ENCODE data around the gene GABRA5. TPM values are rescaled to one million over a fixed set of nuclear protein-coding genes. Genes with fewer than 3 reads are reported as not detected.

Gene GABRA5
- total RNA-seq, 1 experiment from 2014 or later: 4.9 TPM

GRCh38 chr15:26934848-26935247 lies 68.0 kb downstream of the GABRA5 start:
- no peaks in the 10 kb centered on the region for H3K79me1 ChIP-seq (ENCODE audit: insufficient read depth, low read depth, low read length, poor library complexity, severe bottlenecking)
- no peak overlapping the region for H3K14ac ChIP-seq (ENCODE audit: insufficient read depth, low read length)
- no peaks in the 10 kb centered on the region for H3K4me1 ChIP-seq (ENCODE audit: insufficient read depth, low read length)
- H4K5ac ChIP-seq (ENCODE audit: insufficient read length, low read depth, low read length): no peak overlapping the region
- H3K27ac ChIP-seq (ENCODE audit: insufficient read length, low read depth, low read length): no peak overlapping the region
- no peak overlapping the region for H3K18ac ChIP-seq (ENCODE audit: insufficient read length, low read depth, low read length)
- no peak overlapping the region for H4K8ac ChIP-seq (replicated peaks; ENCODE audit: insufficient read length, low read depth, low read length)
- H3K23me2 ChIP-seq (ENCODE audit: insufficient read length, low read depth, low read length, poor library complexity, severe bottlenecking): no peaks in the 10 kb centered on the region
- peaks cover 1% of the 10 kb centered on the region; the same call in 1 of the 2 replicates for H3K27me3 Mint-ChIP-seq (ENCODE audit: low read depth)
- no peaks in the 10 kb centered on the region for H3K9me3 ChIP-seq (ENCODE audit: control insufficient read depth, low read depth, low read length)
- no peaks in the 10 kb centered on the region; a peak in 2 of 7 replicates for H3K36me3 Mint-ChIP-seq (ENCODE audit: insufficient read depth in 1 of 3, low read depth in 3 of 3)
- no peak overlapping the region for H3K56ac ChIP-seq (ENCODE audit: insufficient read length, low read depth, low read length)
- no peak overlapping the region for H3K9ac ChIP-seq (ENCODE audit: extremely low read depth, insufficient read length, low read length)
- H2BK20ac ChIP-seq (ENCODE audit: low read depth, low read length, poor library complexity, severe bottlenecking): no peak overlapping the region
- H3K9me3 Mint-ChIP-seq: no peaks in the 10 kb centered on the region
- H3K4me1 Mint-ChIP-seq: peaks cover 0 to under 1% of the 10 kb centered on the region in 2 experiments; a peak in 1 of 4 replicates
- H3K4ac ChIP-seq (ENCODE audit: low read depth, low read length): no peak overlapping the region
- WGBS (ENCODE audit: extremely low coverage, insufficient read length, low lambda C conversion rate): no CpG with 5 or more reads among the region's 6 CpGs
- no peak overlapping the region for H2AFZ ChIP-seq (ENCODE audit: low read length)
- no peak overlapping the region for H3K23ac ChIP-seq (ENCODE audit: insufficient read length, low read depth, low read length)
- no peak for DNase-seq
- no peak overlapping the region for H2BK15ac ChIP-seq (ENCODE audit: low read depth, low read length)
- no peaks in the 10 kb centered on the region for H3K79me2 ChIP-seq (ENCODE audit: insufficient read depth, low read length)
- H2BK120ac ChIP-seq (ENCODE audit: low read depth, low read length, poor library complexity, severe bottlenecking): no peak overlapping the region
- H3K4me3 Mint-ChIP-seq: no peak overlapping the region
- H3K4me2 ChIP-seq (ENCODE audit: insufficient read depth, insufficient read length, low read length): no peak overlapping the region
- no peak overlapping the region for H2AK5ac ChIP-seq (ENCODE audit: insufficient read length, low read length)
- H2BK5ac ChIP-seq (ENCODE audit: insufficient read length, low read length): no peak overlapping the region
- TF ChIP-seq, protein P1, sequence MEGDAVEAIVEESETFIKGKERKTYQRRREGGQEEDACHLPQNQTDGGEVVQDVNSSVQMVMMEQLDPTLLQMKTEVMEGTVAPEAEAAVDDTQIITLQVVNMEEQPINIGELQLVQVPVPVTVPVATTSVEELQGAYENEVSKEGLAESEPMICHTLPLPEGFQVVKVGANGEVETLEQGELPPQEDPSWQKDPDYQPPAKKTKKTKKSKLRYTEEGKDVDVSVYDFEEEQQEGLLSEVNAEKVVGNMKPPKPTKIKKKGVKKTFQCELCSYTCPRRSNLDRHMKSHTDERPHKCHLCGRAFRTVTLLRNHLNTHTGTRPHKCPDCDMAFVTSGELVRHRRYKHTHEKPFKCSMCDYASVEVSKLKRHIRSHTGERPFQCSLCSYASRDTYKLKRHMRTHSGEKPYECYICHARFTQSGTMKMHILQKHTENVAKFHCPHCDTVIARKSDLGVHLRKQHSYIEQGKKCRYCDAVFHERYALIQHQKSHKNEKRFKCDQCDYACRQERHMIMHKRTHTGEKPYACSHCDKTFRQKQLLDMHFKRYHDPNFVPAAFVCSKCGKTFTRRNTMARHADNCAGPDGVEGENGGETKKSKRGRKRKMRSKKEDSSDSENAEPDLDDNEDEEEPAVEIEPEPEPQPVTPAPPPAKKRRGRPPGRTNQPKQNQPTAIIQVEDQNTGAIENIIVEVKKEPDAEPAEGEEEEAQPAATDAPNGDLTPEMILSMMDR (conservative IDR thresholded peaks at IDR 0.05): no peak
- H3K27ac Mint-ChIP-seq: no peak overlapping the region
- no peak overlapping the region for H4K91ac ChIP-seq (ENCODE audit: insufficient read length, low read depth, low read length)
- no peaks in the 10 kb centered on the region for H3K27me3 ChIP-seq (ENCODE audit: insufficient read depth, low read length)
- no peaks in the 10 kb centered on the region for H4K20me1 ChIP-seq (ENCODE audit: control insufficient read depth, insufficient read depth, insufficient read length)
- H3T11ph ChIP-seq (ENCODE audit: low read length): no peak overlapping the region
- no peak overlapping the region for H2BK12ac ChIP-seq (ENCODE audit: insufficient read length, low read depth, low read length)
